Stimulated activated CD4-positive, alpha-beta T cell treated with anti-CD3 and anti-CD28 coated beads, Interleukin-1b, Interleukin-23, amount 100 ng/mL, for 4 hours (primary cell): Measurements from ENCODE around the gene CNPY3.
A peak's percentile ranks its signal among the peaks of the same experiment; 100 is the strongest.
"Not testable (repeated sequence)": the region's sequence is repeated elsewhere in the genome, so short reads cannot be mapped to it uniquely, and the experiment has no call there.

Experiments
- DNase-seq, 2 donors: peaks; one replicate each; pipeline ENCODE4 v3.0.0-alpha.2; 2020; ENCODE audit warnings: low read depth in 2 of 2

The CNPY3 gene

GRCh38 chr6:42915732-42916131 lies 13.5 kb upstream of the CNPY3 start, which contains the start of gene PTCRA:
Gene PTCRA, plus strand, starts transcription at chr6:42916053. Its CDS starts 17 bp downstream, at chr6:42916070.
- no peak for DNase-seq

GRCh38 chr6:42916288-42916687 lies 13.0 kb upstream of the CNPY3 start:
- no peak for DNase-seq

GRCh38 chr6:42921801-42922200 lies 7.5 kb upstream of the CNPY3 start:
- no peak for DNase-seq

- no peak for DNase-seq
Observed at GRCh38 chr6:42923666-42924065, 5.6 kb upstream of the CNPY3 start.

- no peak for DNase-seq
Observed at GRCh38 chr6:42925248-42925857, 3.9 kb upstream of the CNPY3 start.

- peak; percentile 39 to 48 for DNase-seq
Observed at GRCh38 chr6:42929821-42930360, 611 bp downstream of the CNPY3 start.

- DNase-seq, result no peak
Observed at GRCh38 chr6:42932412-42932811, 3.1 kb downstream of the CNPY3 start.

- no peak for DNase-seq
Observed at GRCh38 chr6:42933205-42933604, 3.9 kb downstream of the CNPY3 start.

- DNase-seq, result no peak
Observed at GRCh38 chr6:42935322-42935721, 6.0 kb downstream of the CNPY3 start.

GRCh38 chr6:42936398-42936797 lies 7.1 kb downstream of the CNPY3 start:
- no peak for DNase-seq

GRCh38 chr6:42937548-42938427 lies 8.5 kb downstream of the CNPY3 start:
- DNase-seq, result no peak

- DNase-seq, result no peak
Observed at GRCh38 chr6:42938428-42938796, 9.1 kb downstream of the CNPY3 start.

- no peak for DNase-seq
Observed at GRCh38 chr6:42938987-42939809, 9.9 kb downstream of the CNPY3 start.

- DNase-seq, result no peak
Observed at GRCh38 chr6:42939810-42940167, 10.5 kb downstream of the CNPY3 start.

- DNase-seq, result no peak
Observed at GRCh38 chr6:42940493-42941045, 11.3 kb downstream of the CNPY3 start.

GRCh38 chr6:42941356-42941755 lies 12.1 kb downstream of the CNPY3 start:
- not testable (repeated sequence) for DNase-seq

GRCh38 chr6:42942444-42942843 lies 13.2 kb downstream of the CNPY3 start:
- no peak for DNase-seq

- DNase-seq, result no peak
Observed at GRCh38 chr6:42947950-42948349, 18.7 kb downstream of the CNPY3 start.

GRCh38 chr6:42952389-42952788 lies 23.1 kb downstream of the CNPY3 start:
- no peak for DNase-seq

GRCh38 chr6:42954405-42954804 lies 25.1 kb downstream of the CNPY3 start:
- DNase-seq, result not testable (repeated sequence)

- DNase-seq, result no peak
Observed at GRCh38 chr6:42958125-42958524, 28.8 kb downstream of the CNPY3 start.

- no peak for DNase-seq
Observed at GRCh38 chr6:42959917-42960242, 30.6 kb downstream of the CNPY3 start.
